Tibial artery (tissue), 4 donors: ENCODE data around the gene KAT6B.

Source experiments
- DNase-seq, 2 donors: peaks; one replicate each; pipeline ENCODE4 v3.0.0-alpha.2; 2019
- H3K27ac ChIP-seq, 2 donors: fragments of 200-600 bp; sonication (generic) in 1 of 2; 1 replicate in 1 of 2; 2 replicates in 1 of 2; pipeline ENCODE4 v1.5.1; 2018 to 2019; ENCODE audit warnings: mild to moderate bottlenecking in 1 of 2
- H3K27me3 ChIP-seq, 2 donors: fragments of 200-600 bp; sonication (generic) in 1 of 2; one replicate each; pipeline versions ENCODE4 v1.5.1 to v1.6.0; 2016 to 2019
- H3K36me3 ChIP-seq, 3 donors: fragments of 200-600 bp; sonication (generic) in 2 of 3; one replicate each; pipeline ENCODE4 v1.5.1; 2016 to 2019; ENCODE audit warnings: mild to moderate bottlenecking in 2 of 3
- H3K4me1 ChIP-seq, 4 donors: fragments of 200-600 bp; sonication (generic) in 2 of 4; 1 replicate in 3 of 4; 2 replicates in 1 of 4; pipeline ENCODE4 v1.5.1; 2016 to 2019
- H3K4me3 ChIP-seq, 2 donors: fragments of 200-600 bp; sonication (generic) in 1 of 2; 1 replicate in 1 of 2; 2 replicates in 1 of 2; pipeline ENCODE4 v1.5.1; 2018 to 2019; ENCODE audit warnings: mild to moderate bottlenecking in 2 of 2
- H3K9me3 ChIP-seq, 3 donors: fragments of 200-600 bp; sonication (generic) in 1 of 3; one replicate each; pipeline ENCODE4 v1.5.1; 2016 to 2019
- CTCF ChIP-seq, 2 experiments: fragments of 200-600 bp in 1 of 2; fragments of 450-650 bp in 1 of 2; IDR thresholded peaks; one replicate each; pipeline ENCODE4 v1.5.1; 2017 to 2019; ENCODE audit warnings: antibody characterized with exemption in 2 of 2, mild to moderate bottlenecking in 1 of 2, moderate library complexity in 1 of 2
- intact Hi-C: fragments of 100-400 bp; cut with DNase I; formaldehyde crosslinking; loops from one replicate; pipeline ENCODE4 v1.15.0; 2023; ENCODE audit warnings: low total_unique reads

The KAT6B gene

GRCh38 chr10:74909670-74910069 is 83.3 kb downstream of the KAT6B start:
- TF ChIP-seq CTCF (IDR thresholded peaks at IDR 0.05) = no peak
- intact Hi-C loops = no loop called here
- no peak for DNase-seq

GRCh38 chr10:74910241-74910975 is 84.0 kb downstream of the KAT6B start:
- H3K9me3 ChIP-seq = no peaks in the 10 kb centered on the region
- H3K27ac ChIP-seq = no peak overlapping the region
- intact Hi-C loops = no loop called here
- H3K36me3 ChIP-seq = no peaks in the 10 kb centered on the region
- no peaks in the 10 kb centered on the region for H3K27me3 ChIP-seq
- H3K4me1 ChIP-seq = peaks cover 0 to 30% (median 9%) of the 10 kb centered on the region in 4 donors
- no peak overlapping the region for H3K4me3 ChIP-seq
- TF ChIP-seq CTCF (IDR thresholded peaks at IDR 0.05) = no peak
- no peak for DNase-seq

More at GRCh38 chr10:74909670-74910069, 83.3 kb downstream of the KAT6B start:
- Histone ChIP-seq H3K9me3 (no peaks in the 10 kb centered on the region), H3K4me3 (no peak overlapping the region), H3K27ac (no peak overlapping the region), H3K36me3 (no peaks in the 10 kb centered on the region), H3K27me3 (no peaks in the 10 kb centered on the region), H3K4me1 (peaks cover 0 to 27% (median 10%) of the 10 kb centered on the region in 4 donors)

GRCh38 chr10:74910976-74911350 is 84.6 kb downstream of the KAT6B start:
- Histone ChIP-seq H3K4me3 (no peak overlapping the region), H3K4me1 (peaks cover 0 to 27% (median 9%) of the 10 kb centered on the region in 4 donors), H3K36me3 (no peaks in the 10 kb centered on the region), H3K27ac (no peak overlapping the region), H3K9me3 (no peaks in the 10 kb centered on the region), H3K27me3 (no peaks in the 10 kb centered on the region)
- intact Hi-C loops = no loop called here
- no peak for DNase-seq
- TF ChIP-seq CTCF (IDR thresholded peaks at IDR 0.05) = no peak

- DNase-seq = no peak
- no peaks in the 10 kb centered on the region for H3K36me3 ChIP-seq
- no peaks in the 10 kb centered on the region for H3K9me3 ChIP-seq
- TF ChIP-seq CTCF (IDR thresholded peaks at IDR 0.05) = no peak
- H3K27ac ChIP-seq = no peak overlapping the region
- peaks cover 0 to 22% (median 8%) of the 10 kb centered on the region in 4 donors for H3K4me1 ChIP-seq
- no peak overlapping the region for H3K4me3 ChIP-seq
- H3K27me3 ChIP-seq = no peaks in the 10 kb centered on the region
- intact Hi-C loops = no loop called here
Measured at GRCh38 chr10:74912182-74912581, 85.8 kb downstream of the KAT6B start.

GRCh38 chr10:74912682-74913081 is 86.3 kb downstream of the KAT6B start:
- H3K9me3 ChIP-seq = no peaks in the 10 kb centered on the region
- no peak for TF ChIP-seq CTCF (IDR thresholded peaks at IDR 0.05)
- no peak overlapping the region for H3K4me3 ChIP-seq
- no peak overlapping the region for H3K27ac ChIP-seq
- intact Hi-C loops = no loop called here
- DNase-seq = no peak
- H3K27me3 ChIP-seq = no peaks in the 10 kb centered on the region
- H3K36me3 ChIP-seq = no peaks in the 10 kb centered on the region
- H3K4me1 ChIP-seq = peaks cover 0 to 22% (median 11%) of the 10 kb centered on the region in 4 donors
